GM20431 (cell line): ENCODE data around the gene CNTROB.

Experiments
- in situ Hi-C: fragments of 300-500 bp; cut with MseI, MboI; formaldehyde crosslinking; loops from one replicate; pipeline ENCODE4 v1.15.0; 2020; ENCODE audit warnings: low sequenced_read_pairs; ENCODE audit not compliant: unreplicated experiment

The CNTROB gene

DNA sequence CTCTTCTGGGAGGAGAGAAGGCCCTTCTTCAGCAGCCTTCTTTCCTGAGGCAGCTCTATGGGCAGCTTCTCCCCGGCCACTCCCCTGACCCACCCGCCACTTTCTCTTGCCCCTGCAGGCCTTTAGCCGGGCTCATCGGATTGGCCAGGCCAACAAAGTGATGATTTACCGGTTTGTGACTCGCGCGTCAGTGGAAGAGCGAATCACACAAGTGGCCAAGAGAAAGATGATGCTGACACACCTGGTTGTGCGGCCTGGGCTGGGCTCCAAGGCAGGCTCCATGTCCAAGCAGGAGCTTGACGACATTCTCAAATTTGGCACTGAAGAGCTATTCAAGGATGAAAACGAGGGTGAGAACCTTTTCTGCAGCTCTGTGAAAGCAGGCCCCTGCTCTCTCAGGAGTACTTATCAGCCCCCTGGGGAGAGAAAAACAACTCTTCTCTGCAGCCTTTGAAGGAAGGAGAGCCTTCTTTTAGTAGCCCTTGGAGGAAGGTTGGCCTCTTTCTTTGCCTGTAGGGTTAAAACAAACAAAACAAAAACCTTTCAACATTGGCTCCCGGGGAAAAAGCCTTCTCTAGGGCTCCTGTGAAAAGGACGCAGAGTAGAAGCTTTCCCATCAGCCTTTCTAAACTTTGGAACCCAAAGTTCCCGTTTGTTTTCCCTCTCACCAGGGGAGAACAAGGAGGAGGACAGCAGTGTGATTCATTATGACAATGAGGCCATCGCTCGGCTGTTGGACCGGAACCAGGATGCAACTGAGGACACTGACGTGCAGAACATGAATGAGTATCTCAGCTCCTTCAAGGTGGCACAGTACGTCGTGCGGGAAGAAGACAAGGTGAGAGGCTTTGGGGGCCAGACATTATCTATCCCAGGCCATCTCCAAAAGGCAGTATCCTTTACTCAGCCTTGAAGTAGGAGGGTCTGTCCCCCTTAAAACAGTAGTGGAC is 28.6 kb upstream of the CNTROB start:
- in situ Hi-C loops: no loop called here

DNA sequence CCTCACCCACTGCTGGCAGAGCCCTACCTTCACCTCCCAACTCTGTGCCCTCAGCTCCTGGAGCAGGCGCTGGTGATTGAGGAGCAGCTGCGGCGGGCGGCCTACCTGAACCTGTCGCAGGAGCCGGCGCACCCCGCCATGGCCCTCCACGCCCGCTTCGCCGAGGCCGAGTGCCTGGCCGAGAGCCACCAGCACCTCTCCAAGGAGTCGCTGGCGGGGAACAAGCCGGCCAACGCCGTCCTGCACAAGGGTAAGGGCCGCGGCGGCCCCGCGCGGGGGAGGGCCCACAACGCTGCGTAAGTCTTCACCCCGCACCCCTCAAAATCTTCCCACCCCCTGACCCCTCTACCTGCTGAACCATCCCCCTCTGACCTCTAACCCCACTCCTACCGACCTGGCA is 22.9 kb upstream of the CNTROB start:
- in situ Hi-C loops: no loop called here

DNA sequence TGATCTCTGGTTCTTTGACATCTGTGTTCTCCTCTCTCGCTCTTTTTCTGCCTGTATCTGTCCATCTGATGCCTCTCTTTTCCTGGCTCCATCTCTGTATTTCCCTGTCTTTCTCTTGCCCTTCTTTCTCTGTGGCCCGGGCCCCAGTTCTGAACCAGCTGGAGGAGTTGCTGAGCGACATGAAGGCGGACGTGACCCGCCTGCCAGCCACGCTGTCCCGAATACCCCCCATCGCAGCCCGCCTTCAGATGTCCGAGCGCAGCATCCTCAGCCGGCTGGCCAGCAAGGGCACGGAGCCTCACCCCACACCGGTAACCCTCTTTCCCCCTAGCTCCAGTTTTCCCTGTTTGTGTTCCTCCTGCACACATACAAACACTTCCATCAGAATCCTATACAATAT is 21.7 kb upstream of the CNTROB start:
- in situ Hi-C loops: loop anchor here (10.0 kb wide), 1 partner anchor 75 kb away; no protein-coding TSS in a partner anchor

DNA sequence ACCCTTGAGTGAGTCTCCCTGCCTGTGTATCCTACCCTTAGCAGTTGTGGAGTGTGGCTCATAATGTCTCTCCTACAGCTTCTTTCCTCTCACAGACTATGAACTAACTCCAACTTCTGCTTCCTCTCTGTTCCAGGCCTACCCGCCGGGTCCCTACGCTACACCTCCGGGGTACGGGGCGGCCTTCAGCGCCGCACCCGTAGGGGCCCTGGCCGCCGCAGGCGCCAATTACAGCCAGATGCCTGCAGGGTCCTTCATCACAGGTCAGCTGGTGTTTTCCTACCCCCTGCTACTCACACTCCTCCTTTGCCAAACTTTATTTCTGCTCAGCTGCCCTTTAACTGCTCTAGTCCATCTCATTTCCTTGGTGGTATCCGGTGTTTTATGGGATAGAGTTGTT is 21.3 kb upstream of the CNTROB start:
- in situ Hi-C loops: loop anchor here (10.0 kb wide), 1 partner anchor 74 kb away; no protein-coding TSS in a partner anchor

DNA sequence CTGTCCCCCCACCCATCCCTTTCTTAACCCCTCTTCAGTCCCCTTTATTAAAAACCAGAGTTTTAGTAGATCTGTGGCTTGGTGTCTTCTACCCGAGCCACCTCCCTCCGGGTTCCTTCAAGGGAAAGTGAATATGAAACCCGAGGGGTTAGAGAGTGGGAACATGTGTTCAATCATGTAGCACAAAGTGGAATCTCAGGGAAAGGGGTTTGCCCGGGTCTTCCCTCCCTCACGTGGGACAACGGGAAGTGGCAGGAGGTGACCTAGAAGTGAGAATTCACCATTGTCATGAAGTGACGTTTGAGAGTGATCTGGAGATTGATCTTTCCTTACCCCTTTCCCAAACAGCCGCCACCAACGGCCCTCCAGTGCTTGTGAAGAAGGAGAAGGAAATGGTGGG is 20.9 kb upstream of the CNTROB start:
- in situ Hi-C loops: loop anchor here (10.0 kb wide), 1 partner anchor 74 kb away; no protein-coding TSS in a partner anchor

- in situ Hi-C loops: loop anchor here (10.0 kb wide), 1 partner anchor 72 kb away; no protein-coding TSS in a partner anchor
Measured at GRCh38 chr17:7912927-7913524, 19.0 kb upstream of the CNTROB start.

- in situ Hi-C loops: loop anchor here (10.0 kb wide), 1 partner anchor 70 kb away; no protein-coding TSS in a partner anchor
Measured at GRCh38 chr17:7915179-7915610, 16.8 kb upstream of the CNTROB start.

GRCh38 chr17:7915611-7916384 is 16.2 kb upstream of the CNTROB start, which contains the start of gene RNF227:
RNF227 (minus strand) TSS chr17:7916289; CDS start chr17:7916195, 94 bp downstream.
- in situ Hi-C loops: loop anchor here (10.0 kb wide), 1 partner anchor 69 kb away; no protein-coding TSS in a partner anchor

GRCh38 chr17:7916385-7916682 is 15.7 kb upstream of the CNTROB start:
- in situ Hi-C loops: loop anchor here (10.0 kb wide), 1 partner anchor 68 kb away; no protein-coding TSS in a partner anchor

- in situ Hi-C loops: loop anchor here (10.0 kb wide), 1 partner anchor 68 kb away; no protein-coding TSS in a partner anchor
Measured at GRCh38 chr17:7916808-7917207, 15.2 kb upstream of the CNTROB start.

- in situ Hi-C loops: no loop called here
Measured at GRCh38 chr17:7922269-7922844, 9.6 kb upstream of the CNTROB start.

DNA sequence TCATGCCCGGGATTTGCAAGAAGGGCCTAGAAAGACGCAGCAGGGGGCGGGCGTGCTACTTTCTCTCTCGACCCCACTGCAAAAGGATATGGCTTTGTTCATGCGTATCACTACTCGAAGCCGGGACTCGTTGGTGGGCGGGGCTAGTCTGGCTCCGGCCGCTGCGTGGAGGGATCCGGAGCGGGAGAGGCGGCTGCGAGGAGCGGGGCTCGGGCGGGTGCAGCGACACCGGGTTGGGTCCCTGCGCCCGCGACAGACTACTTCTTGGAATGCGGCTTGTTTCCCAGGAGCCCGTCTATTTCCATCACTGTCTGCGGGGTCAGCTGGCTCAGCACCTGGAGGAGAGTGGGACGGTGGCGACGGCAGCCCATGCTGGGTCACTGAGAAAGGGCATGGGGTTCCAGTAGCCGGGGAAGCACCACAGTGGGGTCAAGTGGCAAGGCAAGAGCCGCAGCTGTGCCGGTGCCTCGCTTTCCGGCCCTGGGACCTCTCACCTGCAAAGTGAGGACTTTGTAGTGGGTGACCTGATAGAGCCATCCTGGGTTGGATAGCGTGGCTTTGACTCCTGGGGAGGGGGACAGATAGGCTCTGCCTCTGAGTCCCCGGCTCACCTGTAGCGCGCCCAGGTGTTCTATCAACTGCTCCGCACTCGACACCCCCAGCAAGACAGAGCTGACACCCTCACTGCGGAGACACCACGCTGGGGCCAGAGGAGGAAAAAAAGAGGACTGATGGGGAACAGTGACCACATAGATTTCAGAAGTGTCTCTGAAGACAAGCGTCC is 9.0 kb upstream of the CNTROB start:
- in situ Hi-C loops: no loop called here

DNA sequence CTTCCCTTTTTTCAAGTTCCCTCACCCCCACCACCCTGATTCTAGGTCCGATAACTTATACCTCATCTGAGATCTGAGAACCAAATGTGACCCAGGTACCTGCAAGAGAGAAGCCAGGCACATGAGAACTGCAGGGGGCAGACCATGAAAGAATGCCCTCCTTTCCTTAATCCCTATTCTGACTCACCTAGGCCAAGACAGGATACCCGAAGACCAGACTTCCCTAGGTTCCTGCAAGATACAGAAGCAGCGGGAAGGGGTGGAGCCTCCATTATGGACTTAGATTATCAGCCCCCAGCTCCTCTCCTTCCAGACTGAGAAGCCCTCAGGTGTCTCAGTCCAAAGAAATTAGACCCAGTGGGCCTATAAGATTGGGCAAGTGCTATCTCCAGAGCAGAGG is 4.4 kb upstream of the CNTROB start:
- in situ Hi-C loops: no loop called here

GRCh38 chr17:7929158-7930023 is 2.6 kb upstream of the CNTROB start, which contains the start of gene KCNAB3:
KCNAB3 (minus strand) TSS chr17:7929856; CDS start chr17:7929435, 421 bp downstream.
- in situ Hi-C loops: no loop called here

DNA sequence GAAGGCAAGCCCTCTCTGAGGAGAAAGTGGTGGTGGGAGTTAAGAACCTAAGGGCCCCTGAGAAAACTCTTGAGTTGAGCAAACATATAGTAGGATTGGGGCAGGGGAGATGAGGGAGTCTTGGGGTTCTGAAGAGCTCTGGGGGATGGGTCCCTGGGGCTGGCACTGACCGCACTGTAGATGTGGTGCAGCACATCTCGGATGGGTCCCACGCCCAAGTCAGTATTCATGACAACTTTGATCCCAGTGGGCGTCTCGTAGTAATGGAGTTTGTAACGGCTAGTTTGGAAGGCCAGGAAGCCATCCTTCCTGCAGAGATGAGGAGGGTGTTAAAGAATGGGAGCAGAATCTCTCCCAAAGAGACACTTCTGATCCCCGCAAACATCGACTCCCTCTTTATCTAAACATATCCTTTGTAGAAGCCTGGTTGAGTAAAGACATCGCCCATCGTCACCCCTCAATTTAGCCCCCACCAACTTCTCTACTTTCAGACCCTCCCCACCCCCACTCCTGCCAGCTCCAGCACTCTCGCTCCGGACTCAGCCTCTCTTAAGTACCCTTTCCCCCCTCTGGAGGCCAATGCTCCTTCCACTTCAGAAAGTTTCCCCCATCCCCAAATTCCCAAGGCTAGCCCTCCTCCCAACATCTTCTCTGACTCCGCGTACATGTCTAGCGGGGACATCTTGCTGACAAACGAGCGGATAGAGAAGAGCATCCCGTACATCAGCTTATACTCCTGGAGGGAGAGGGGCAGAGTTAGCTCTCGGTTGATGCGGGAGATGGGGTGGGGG is 970 bp upstream of the CNTROB start:
- in situ Hi-C loops: no loop called here

- in situ Hi-C loops: no loop called here
Measured at GRCh38 chr17:7932483-7932891, 481 bp downstream of the CNTROB start.

GRCh38 chr17:7932949-7933348 is 943 bp downstream of the CNTROB start:
- in situ Hi-C loops: no loop called here
